GM19455 (cell line): Measurements from ENCODE around the gene ODAD4.

Experiments used
- ATAC-seq: cut with Tn5 transposase; IDR thresholded peaks from one replicate; pipeline ENCODE4 v1.9.1; 2021; ENCODE audit not compliant: unreplicated experiment

The ODAD4 gene

GRCh38 chr17:41930009-41930832 is at the start of gene ODAD4:
Gene ODAD4 (plus strand): TSS chr17:41930617. CDS start chr17:41930724, 107 bp downstream.
- ATAC-seq: peak; percentile 94

DNA sequence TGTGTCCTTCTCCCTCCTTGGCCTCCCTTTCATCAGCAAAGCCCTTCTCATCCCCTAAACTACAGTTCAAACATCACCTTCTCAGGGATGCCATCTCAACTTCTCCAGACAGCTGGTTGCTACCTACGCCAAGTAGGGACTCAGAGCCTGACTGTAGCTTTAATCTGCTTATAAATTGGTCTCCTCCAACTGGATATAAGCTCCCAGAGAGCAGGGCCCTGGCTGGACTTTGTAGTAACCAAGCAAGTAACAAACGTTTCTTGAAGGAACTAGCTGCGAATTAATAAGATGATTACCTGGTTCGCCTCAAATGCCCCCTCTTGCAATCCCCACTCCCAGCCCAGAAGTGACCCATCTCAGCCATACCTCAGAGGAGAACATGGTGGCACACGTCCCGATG is 47.7 kb upstream of the ODAD4 start:
- no peak for ATAC-seq

DNA sequence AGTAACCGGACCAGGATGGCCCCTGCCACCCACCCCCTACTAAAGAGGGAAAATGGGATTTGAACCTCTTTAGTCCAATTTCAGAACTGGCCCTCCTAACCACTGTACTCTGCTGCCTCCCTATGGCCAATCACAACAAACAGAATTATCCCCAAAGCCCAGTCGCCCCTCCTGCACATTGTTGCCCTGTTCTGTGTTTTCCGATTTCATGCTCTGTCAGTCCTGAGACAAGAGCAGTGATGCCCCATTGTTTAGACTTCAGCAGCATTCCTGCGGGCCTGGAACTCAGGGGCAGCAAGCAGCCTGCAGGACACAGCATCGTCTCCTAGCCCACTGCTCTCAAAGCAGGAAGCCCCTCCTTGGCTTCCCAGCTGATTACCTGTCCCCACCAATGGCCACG is 44.7 kb upstream of the ODAD4 start:
- no peak for ATAC-seq

DNA sequence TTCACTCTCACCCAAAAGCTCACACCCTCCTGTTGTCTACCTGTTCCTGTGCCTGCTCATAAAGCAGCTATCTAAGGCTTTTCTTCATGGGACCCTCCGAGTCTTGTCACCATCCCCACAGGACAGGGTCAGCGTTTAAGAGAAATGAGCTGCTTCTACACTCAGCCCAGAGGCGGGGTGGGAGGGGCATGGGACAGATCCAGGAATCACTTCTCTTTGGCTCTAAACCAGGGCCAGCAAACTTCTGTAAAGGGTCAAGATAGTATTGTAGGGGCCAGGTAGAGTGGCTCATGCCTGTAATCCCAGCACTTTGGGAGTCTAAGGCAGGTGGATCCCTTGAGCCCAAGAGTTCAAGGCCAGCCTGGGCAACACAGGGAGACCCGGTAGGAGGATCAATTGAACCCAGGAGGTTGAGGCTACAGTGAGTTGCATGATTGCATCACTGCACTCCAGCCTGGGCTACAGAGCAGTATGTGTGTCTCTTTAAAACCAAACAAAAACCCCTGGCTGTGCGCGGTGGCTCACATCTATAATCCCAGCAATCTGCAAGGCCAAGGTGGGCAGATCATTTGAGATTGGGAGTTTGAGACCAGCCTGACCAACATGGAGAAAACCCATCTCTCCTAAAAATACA is 42.0 kb upstream of the ODAD4 start:
- ATAC-seq: no peak

- ATAC-seq: no peak
These were observed 39.0 kb upstream of the ODAD4 start for GRCh38 chr17:41891135-41892020.

- ATAC-seq: no peak
These were observed 38.4 kb upstream of the ODAD4 start for GRCh38 chr17:41892021-41892376.

- ATAC-seq: no peak
These were observed 37.0 kb upstream of the ODAD4 start for GRCh38 chr17:41893384-41893783.

GRCh38 chr17:41894791-41895331 is 35.6 kb upstream of the ODAD4 start:
- no peak for ATAC-seq

GRCh38 chr17:41895617-41896016 is 34.8 kb upstream of the ODAD4 start:
- ATAC-seq: no peak

- ATAC-seq: no peak
These were observed 33.7 kb upstream of the ODAD4 start for GRCh38 chr17:41896726-41897125.

- ATAC-seq: no peak
These were observed 28.8 kb upstream of the ODAD4 start for GRCh38 chr17:41901646-41902045.

- no peak for ATAC-seq
These were observed 26.1 kb upstream of the ODAD4 start for GRCh38 chr17:41904242-41904841.

DNA sequence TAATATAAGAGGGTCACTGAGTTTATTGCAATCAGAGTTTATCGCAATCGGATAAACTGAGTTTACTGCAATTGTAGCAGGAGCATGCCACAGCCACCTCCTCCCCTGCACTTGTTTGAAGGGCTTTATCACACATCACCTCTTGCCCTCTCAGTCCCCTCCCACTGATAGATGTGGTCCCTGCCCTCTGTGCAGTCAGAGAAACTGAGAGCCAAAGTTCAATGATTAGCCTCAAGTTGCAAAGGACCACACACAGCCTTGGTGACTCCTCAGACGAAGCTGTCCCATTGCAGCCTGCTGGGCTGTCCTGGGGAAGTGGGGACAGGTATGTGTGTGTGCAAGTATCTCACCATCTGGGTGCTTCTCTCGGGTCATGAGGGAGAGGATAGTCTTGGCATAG is 25.2 kb upstream of the ODAD4 start:
- ATAC-seq: no peak

- ATAC-seq: no peak
These were observed 23.8 kb upstream of the ODAD4 start for GRCh38 chr17:41906465-41907184.

DNA sequence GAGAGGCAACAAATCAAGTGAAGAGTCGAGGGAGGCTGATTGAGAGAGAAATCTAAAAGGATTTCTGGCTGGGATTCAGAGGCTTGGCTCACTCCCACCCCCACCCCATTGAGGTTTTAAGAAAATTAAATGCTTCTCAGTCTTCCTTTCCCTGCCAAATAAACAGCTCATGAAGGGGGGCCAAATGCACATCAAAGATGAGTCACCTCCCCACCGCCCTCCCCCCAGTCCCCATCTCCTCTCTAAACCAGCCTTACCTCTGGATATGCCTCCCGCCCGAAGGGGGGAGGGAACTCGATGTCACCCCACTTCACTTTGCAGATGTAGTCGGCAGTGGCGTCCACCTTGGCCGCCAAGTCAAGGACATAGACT is 23.2 kb upstream of the ODAD4 start:
- no peak for ATAC-seq

DNA sequence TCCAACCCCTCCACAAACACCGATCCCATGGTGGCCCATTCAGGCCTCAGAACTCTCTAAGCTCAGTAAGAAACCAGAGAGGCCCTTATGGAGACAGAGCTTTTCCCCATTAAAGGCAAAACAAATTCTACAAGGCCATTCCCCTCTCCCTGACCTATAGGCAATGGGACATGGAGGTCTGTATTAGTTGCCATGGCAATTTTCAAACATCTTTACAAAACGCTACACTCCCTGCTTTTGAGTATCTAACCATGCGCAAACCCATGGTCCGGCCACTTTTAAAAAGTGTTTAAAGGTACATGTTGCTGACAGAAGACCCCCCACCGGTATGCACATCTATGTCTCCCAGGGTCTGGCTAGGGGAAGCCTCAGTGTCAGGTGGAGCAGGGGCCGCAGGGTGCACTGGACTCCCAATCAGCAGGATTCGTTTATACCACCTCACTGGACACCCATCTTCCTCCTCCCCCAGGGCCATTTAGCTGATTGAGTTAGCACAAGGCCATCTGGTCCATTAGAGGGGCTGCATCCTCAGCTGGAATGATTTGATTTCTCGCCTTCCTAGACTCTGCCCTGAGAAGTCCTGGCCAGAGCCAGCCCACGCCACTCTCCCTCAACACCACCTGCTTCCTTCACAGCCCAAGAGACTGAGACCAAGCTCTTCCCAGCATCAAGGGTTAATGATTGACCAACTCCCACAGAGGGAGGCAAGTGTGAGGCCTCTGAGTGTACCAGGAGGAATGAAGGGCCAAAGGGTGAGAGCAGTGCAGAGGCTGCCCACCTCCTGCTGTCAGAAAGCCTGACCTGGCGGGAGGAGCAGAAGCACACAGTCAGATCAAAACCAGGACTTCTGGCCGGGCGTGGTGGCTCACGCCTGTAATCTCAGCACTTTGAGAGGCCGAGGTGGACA is 22.5 kb upstream of the ODAD4 start:
- no peak for ATAC-seq

GRCh38 chr17:41909088-41909487 is 21.3 kb upstream of the ODAD4 start:
- ATAC-seq: no peak

DNA sequence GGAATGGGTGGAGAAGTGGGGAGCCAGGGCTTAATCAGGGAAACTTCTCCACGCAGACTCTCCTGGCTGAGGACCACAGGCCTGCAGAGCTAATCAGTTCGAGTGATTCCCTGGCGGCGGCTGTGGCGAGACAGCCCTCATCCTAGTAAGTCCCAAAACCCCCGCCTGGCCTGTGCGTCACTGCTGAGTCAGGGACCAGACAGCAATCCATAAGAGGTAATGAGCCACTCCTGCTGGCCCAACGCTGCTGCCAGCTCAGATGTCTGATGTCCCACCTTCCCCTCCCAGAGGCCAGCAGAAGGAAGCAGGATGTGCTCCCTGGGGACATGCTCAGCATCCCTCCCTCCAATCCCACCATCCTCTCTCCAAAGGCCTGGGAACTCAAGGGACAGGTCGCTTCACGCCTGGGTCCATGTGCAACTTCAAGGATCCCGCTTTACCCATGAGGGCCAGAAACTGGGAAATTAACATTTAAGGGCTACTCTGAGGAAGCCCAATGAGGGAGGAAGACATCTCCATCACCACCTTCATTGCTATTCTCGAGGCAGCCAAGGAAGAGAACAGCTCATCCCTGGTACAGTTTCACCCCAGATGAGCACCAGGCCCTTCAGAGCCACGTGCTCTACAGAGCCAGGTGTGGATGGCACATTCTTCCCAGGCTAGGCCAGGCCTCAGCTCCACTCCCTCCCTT is 19.6 kb upstream of the ODAD4 start:
- no peak for ATAC-seq

- no peak for ATAC-seq
These were observed 17.5 kb upstream of the ODAD4 start for GRCh38 chr17:41912925-41913324.
